ENCODE measurements around the gene ZDHHC11B. TPM values are rescaled to one million over a fixed set of nuclear protein-coding genes. Genes with fewer than 3 reads are reported as not detected.

ZDHHC11B gene
- total RNA-seq, 1 donor from 2014 or later, result 6.9 TPM

- DNase-seq (ENCODE audit: low spot score), result no peak
Measured at GRCh38 chr5:662751-663435, 121.6 kb downstream of the ZDHHC11B start.

- no peak for DNase-seq (ENCODE audit: low spot score)
Measured at GRCh38 chr5:661891-662750, 122.4 kb downstream of the ZDHHC11B start.

- DNase-seq (ENCODE audit: low spot score), result no peak
Measured at GRCh38 chr5:660491-661030, 124.0 kb downstream of the ZDHHC11B start.

Other genes starting within 250 kb of the ZDHHC11B start
- 2.0 TPM for gene CEP72, start 172.4 kb downstream of the ZDHHC11B start, total RNA-seq
- gene TPPP, start 91.4 kb downstream of the ZDHHC11B start, total RNA-seq, result 5.4 TPM
- gene ZDHHC11, start 66.3 kb upstream of the ZDHHC11B start, total RNA-seq, result 11.0 TPM
- 38.2 TPM for gene BRD9, start 108.1 kb upstream of the ZDHHC11B start, total RNA-seq
- 1.2 TPM for gene TRIP13, start 108.2 kb upstream of the ZDHHC11B start, total RNA-seq
- gene NKD2, start 224.1 kb upstream of the ZDHHC11B start, total RNA-seq, result 17.1 TPM